ENCODE data around the gene STRBP. TPM values are rescaled to one million over a fixed set of nuclear protein-coding genes. Genes with fewer than 3 reads are reported as not detected.

The STRBP gene
- total RNA-seq, 1 experiment from 2014 or later: 40.3 TPM

DNA sequence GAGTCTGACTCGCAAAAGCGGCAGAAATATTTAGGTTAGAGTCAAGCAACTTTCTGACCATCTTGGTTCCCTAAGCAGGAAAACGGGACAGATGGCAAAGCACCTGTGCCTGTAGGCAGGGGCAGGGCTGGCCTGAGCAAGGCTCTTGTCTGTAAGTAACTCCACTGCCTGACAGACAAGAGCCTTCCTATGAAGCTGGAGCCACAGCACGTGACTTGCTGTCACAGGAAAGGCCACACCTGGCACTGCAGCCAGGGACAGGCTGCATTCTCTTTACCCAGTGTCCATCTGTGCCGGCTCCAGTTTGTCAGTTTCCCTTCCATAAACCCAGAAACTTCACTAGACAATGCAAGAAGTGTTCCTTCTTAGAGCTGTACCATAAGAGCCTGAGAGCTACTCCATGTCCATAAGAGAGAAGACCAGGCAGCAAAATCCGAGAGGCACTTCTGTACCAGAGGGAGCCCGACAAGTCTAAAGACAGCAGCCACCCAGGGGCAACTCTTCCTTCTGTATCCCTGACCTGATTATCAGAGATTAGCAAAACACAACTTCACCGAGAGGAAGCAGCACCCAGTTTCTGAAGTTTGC lies 156.9 kb downstream of the STRBP start:
- H3K27ac ChIP-seq (ENCODE audit: low read length): no peak overlapping the region
- BruUV-seq (replicated peaks): no TSS peak
- H3K27me3 ChIP-seq (ENCODE audit: control insufficient read depth, insufficient read depth, low read length): no peaks in the 10 kb centered on the region
- in situ Hi-C loops (cut with HindIII; ENCODE audit: low pct_unique_long_range_greater_than_20kb, low sequenced_read_pairs) (no loop called here), intact Hi-C loops (cut with micrococcal nuclease; ENCODE audit: unreplicated experiment) (no loop called here)
- DNase-seq (ENCODE audit: low read depth, low spot score): no peak
- POLR2A ChIA-PET: interaction anchor here (0.6 kb wide), 1 partner anchor 283 kb away, joined by 3 read pairs; the partner anchor contains the start of gene PDCL
- no peaks in the 10 kb centered on the region for H3K36me3 ChIP-seq (ENCODE audit: control insufficient read depth, insufficient read depth, low read length)
- H3K4me3 ChIP-seq (ENCODE audit: low read depth in 2 of 2, low read length in 2 of 2): no peak overlapping the region
- no peaks in the 10 kb centered on the region for H3K4me1 ChIP-seq (ENCODE audit: control insufficient read depth, insufficient read depth, low read length)
- ATAC-seq: no peak
- CTCF ChIA-PET: no interaction called here
- H3K9me3 ChIP-seq (ENCODE audit: control insufficient read depth, insufficient read depth, low read depth, low read length): no peaks in the 10 kb centered on the region
- TF ChIP-seq POLR2AphosphoS5 (IDR thresholded peaks at IDR 0.05; ENCODE audit: low read depth, low read length): no peak
- TF ChIP-seq SIN3A (IDR thresholded peaks at IDR 0.05; ENCODE audit: borderline replicate concordance, insufficient read depth, low read depth, low read length): no peak
- no peak for TF ChIP-seq TCF7L2 (IDR thresholded peaks at IDR 0.05; ENCODE audit: low read depth, low read length)
- no peak for TF ChIP-seq CTCF (IDR thresholded peaks at IDR 0.05)
- TF ChIP-seq, protein P1, sequence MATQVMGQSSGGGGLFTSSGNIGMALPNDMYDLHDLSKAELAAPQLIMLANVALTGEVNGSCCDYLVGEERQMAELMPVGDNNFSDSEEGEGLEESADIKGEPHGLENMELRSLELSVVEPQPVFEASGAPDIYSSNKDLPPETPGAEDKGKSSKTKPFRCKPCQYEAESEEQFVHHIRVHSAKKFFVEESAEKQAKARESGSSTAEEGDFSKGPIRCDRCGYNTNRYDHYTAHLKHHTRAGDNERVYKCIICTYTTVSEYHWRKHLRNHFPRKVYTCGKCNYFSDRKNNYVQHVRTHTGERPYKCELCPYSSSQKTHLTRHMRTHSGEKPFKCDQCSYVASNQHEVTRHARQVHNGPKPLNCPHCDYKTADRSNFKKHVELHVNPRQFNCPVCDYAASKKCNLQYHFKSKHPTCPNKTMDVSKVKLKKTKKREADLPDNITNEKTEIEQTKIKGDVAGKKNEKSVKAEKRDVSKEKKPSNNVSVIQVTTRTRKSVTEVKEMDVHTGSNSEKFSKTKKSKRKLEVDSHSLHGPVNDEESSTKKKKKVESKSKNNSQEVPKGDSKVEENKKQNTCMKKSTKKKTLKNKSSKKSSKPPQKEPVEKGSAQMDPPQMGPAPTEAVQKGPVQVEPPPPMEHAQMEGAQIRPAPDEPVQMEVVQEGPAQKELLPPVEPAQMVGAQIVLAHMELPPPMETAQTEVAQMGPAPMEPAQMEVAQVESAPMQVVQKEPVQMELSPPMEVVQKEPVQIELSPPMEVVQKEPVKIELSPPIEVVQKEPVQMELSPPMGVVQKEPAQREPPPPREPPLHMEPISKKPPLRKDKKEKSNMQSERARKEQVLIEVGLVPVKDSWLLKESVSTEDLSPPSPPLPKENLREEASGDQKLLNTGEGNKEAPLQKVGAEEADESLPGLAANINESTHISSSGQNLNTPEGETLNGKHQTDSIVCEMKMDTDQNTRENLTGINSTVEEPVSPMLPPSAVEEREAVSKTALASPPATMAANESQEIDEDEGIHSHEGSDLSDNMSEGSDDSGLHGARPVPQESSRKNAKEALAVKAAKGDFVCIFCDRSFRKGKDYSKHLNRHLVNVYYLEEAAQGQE (IDR thresholded peaks at IDR 0.05; ENCODE audit: insufficient read depth in 1 of 2, low read depth in 2 of 2, low read length in 1 of 2): no peak

GRCh38 chr9:123109540-123110279 lies 158.7 kb downstream of the STRBP start:
- Histone ChIP-seq H3K4me1 (ENCODE audit: control insufficient read depth, insufficient read depth, low read length) (no peaks in the 10 kb centered on the region), H3K27me3 (ENCODE audit: control insufficient read depth, insufficient read depth, low read length) (no peaks in the 10 kb centered on the region), H3K4me3 (ENCODE audit: low read depth in 2 of 2, low read length in 2 of 2) (no peak overlapping the region), H3K36me3 (ENCODE audit: control insufficient read depth, insufficient read depth, low read length) (no peaks in the 10 kb centered on the region; the same call in 1 of the 2 replicates), H3K9me3 (ENCODE audit: control insufficient read depth, insufficient read depth, low read depth, low read length) (no peaks in the 10 kb centered on the region), H3K27ac (ENCODE audit: low read length) (no peak overlapping the region)
- no peak for ATAC-seq
- no peak for DNase-seq (ENCODE audit: low read depth, low spot score)
- intact Hi-C loops (cut with micrococcal nuclease; ENCODE audit: unreplicated experiment) (no loop called here), in situ Hi-C loops (cut with HindIII; ENCODE audit: low pct_unique_long_range_greater_than_20kb, low sequenced_read_pairs) (no loop called here)
- no TSS peak for BruUV-seq (replicated peaks)
- CTCF ChIA-PET: no interaction called here
- POLR2A ChIA-PET: no interaction called here
- no peak for TF ChIP-seq TCF7L2 (IDR thresholded peaks at IDR 0.05; ENCODE audit: low read depth, low read length)
- no peak for TF ChIP-seq SIN3A (IDR thresholded peaks at IDR 0.05; ENCODE audit: borderline replicate concordance, insufficient read depth, low read depth, low read length)
- TF ChIP-seq CTCF (IDR thresholded peaks at IDR 0.05): no peak
- TF ChIP-seq, protein P1 (IDR thresholded peaks at IDR 0.05; ENCODE audit: insufficient read depth in 1 of 2, low read depth in 2 of 2, low read length in 1 of 2): no peak
- no peak for TF ChIP-seq POLR2AphosphoS5 (IDR thresholded peaks at IDR 0.05; ENCODE audit: low read depth, low read length)

Measured in Panc1 (cell line).